ENCODE results near the gene CENPN. TPM values are rescaled to one million over a fixed set of nuclear protein-coding genes. Genes with fewer than 3 reads are reported as not detected.
A peak's percentile ranks its signal among the peaks of the same experiment; 100 is the strongest.

Gene CENPN
- total RNA-seq, 1 experiment from 2014 or later = 78.6 TPM

DNA sequence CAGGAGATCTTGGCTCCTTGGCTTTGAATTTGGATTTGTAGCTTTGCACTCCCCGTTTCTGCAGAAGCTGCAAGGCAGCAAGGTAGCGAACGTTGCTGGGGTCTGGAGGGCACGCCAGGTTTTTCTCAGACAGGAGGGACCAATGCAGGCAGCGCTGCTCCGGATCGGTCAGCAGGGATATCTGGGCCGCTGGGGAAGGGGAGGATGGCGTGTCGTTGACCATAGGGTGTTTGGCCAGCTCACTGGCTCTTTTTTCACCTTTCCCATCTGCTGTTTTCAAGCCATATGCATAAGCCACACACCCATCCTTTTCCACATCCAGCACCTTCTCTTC, 54.3 kb downstream of the CENPN start:
- peaks cover 12 to 19% of the 10 kb centered on the region in 2 experiments for H3K4me1 Mint-ChIP-seq
- H3K9ac ChIP-seq (ENCODE audit: extremely low read depth, insufficient read length, low read length) = no peak overlapping the region
- H3K4me3 Mint-ChIP-seq = no peak overlapping the region
- H3K4ac ChIP-seq (ENCODE audit: low read depth, low read length) = no peak overlapping the region
- H3K4me2 ChIP-seq (ENCODE audit: insufficient read depth, insufficient read length, low read length) = no peak overlapping the region
- no peak overlapping the region for H4K8ac ChIP-seq (replicated peaks; ENCODE audit: insufficient read length, low read depth, low read length)
- no peak overlapping the region for H2BK15ac ChIP-seq (ENCODE audit: low read depth, low read length)
- no peak overlapping the region for H2BK20ac ChIP-seq (ENCODE audit: low read depth, low read length, poor library complexity, severe bottlenecking)
- no peak overlapping the region for H3K27ac ChIP-seq (ENCODE audit: insufficient read length, low read depth, low read length)
- H3K9me3 Mint-ChIP-seq = no peaks in the 10 kb centered on the region
- no peaks in the 10 kb centered on the region for H3K27me3 ChIP-seq (ENCODE audit: insufficient read depth, low read length)
- no peak overlapping the region for H3T11ph ChIP-seq (ENCODE audit: low read length)
- no CpG with 5 or more reads among the region's 10 CpGs for WGBS (ENCODE audit: extremely low coverage, insufficient read length, low lambda C conversion rate)
- H2BK120ac ChIP-seq (ENCODE audit: low read depth, low read length, poor library complexity, severe bottlenecking) = no peak overlapping the region
- no peak overlapping the region for H3K14ac ChIP-seq (ENCODE audit: insufficient read depth, low read length)
- H3K23ac ChIP-seq (ENCODE audit: insufficient read length, low read depth, low read length) = no peak overlapping the region
- H4K91ac ChIP-seq (ENCODE audit: insufficient read length, low read depth, low read length) = no peak overlapping the region
- H2AFZ ChIP-seq (ENCODE audit: low read length) = no peak overlapping the region
- DNase-seq = no peak
- H3K23me2 ChIP-seq (ENCODE audit: insufficient read length, low read depth, low read length, poor library complexity, severe bottlenecking) = no peaks in the 10 kb centered on the region
- no peak overlapping the region for H4K5ac ChIP-seq (ENCODE audit: insufficient read length, low read depth, low read length)
- H3K27me3 Mint-ChIP-seq (ENCODE audit: low read depth) = no peaks in the 10 kb centered on the region; the same call in 1 of the 2 replicates
- H3K4me1 ChIP-seq (ENCODE audit: insufficient read depth, low read length) = no peaks in the 10 kb centered on the region; the same call in 1 of the 2 replicates
- no peaks in the 10 kb centered on the region for H3K36me3 Mint-ChIP-seq (ENCODE audit: insufficient read depth in 1 of 3, low read depth in 3 of 3)
- H2AK5ac ChIP-seq (ENCODE audit: insufficient read length, low read length) = no peak overlapping the region
- H4K20me1 ChIP-seq (ENCODE audit: control insufficient read depth, insufficient read depth, insufficient read length) = no peaks in the 10 kb centered on the region
- no peaks in the 10 kb centered on the region for H3K79me2 ChIP-seq (ENCODE audit: insufficient read depth, low read length)
- no peak overlapping the region for H3K56ac ChIP-seq (ENCODE audit: insufficient read length, low read depth, low read length)
- TF ChIP-seq, protein P1, sequence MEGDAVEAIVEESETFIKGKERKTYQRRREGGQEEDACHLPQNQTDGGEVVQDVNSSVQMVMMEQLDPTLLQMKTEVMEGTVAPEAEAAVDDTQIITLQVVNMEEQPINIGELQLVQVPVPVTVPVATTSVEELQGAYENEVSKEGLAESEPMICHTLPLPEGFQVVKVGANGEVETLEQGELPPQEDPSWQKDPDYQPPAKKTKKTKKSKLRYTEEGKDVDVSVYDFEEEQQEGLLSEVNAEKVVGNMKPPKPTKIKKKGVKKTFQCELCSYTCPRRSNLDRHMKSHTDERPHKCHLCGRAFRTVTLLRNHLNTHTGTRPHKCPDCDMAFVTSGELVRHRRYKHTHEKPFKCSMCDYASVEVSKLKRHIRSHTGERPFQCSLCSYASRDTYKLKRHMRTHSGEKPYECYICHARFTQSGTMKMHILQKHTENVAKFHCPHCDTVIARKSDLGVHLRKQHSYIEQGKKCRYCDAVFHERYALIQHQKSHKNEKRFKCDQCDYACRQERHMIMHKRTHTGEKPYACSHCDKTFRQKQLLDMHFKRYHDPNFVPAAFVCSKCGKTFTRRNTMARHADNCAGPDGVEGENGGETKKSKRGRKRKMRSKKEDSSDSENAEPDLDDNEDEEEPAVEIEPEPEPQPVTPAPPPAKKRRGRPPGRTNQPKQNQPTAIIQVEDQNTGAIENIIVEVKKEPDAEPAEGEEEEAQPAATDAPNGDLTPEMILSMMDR (conservative IDR thresholded peaks at IDR 0.05) = no peak
- no peak overlapping the region for H2BK12ac ChIP-seq (ENCODE audit: insufficient read length, low read depth, low read length)
- H3K18ac ChIP-seq (ENCODE audit: insufficient read length, low read depth, low read length) = no peak overlapping the region
- no peak overlapping the region for H2BK5ac ChIP-seq (ENCODE audit: insufficient read length, low read length)
- H3K79me1 ChIP-seq (ENCODE audit: insufficient read depth, low read depth, low read length, poor library complexity, severe bottlenecking) = no peaks in the 10 kb centered on the region
- peak overlapping the region in 2 of 3 experiments; percentile 37 to 57; a peak in 2 of 7 replicates for H3K27ac Mint-ChIP-seq
- H3K9me3 ChIP-seq (ENCODE audit: control insufficient read depth, low read depth, low read length) = no peaks in the 10 kb centered on the region
